Loucy (cell line): ENCODE data around the gene CUX1.

Experiments
- H2AFZ ChIP-seq: fragments of 200-600 bp; sonication (generic); 2 replicates; pipeline ENCODE4 v1.6.0; 2016; ENCODE audit warnings: antibody characterized with exemption, mild to moderate bottlenecking, low read length, moderate library complexity
- H3F3A ChIP-seq: fragments of 200-600 bp; 2 replicates; pipeline ENCODE4 v1.6.0; 2016; ENCODE audit warnings: antibody characterized with exemption, low read depth, mild to moderate bottlenecking
- H3K27me3 ChIP-seq: fragments of 200-600 bp; sonication (generic); 2 replicates; pipeline ENCODE4 v1.6.1; 2014; ENCODE audit warnings: low read length, mild to moderate bottlenecking; ENCODE audit not compliant: insufficient read depth, poor library complexity, severe bottlenecking
- H3K36me3 ChIP-seq: fragments of 200-600 bp; sonication (generic); 2 replicates; pipeline ENCODE4 v1.6.1; 2016; ENCODE audit warnings: low read length; ENCODE audit not compliant: insufficient read depth
- H3K4me1 ChIP-seq: fragments of 200-600 bp; sonication (generic); 2 replicates; pipeline ENCODE4 v1.5.1; 2014; ENCODE audit warnings: low read length, mild to moderate bottlenecking; ENCODE audit not compliant: insufficient read depth, poor library complexity, severe bottlenecking
- H3K4me2 ChIP-seq: fragments of 200-600 bp; sonication (generic); 2 replicates; pipeline ENCODE4 v1.6.0; 2014; ENCODE audit warnings: antibody characterized with exemption, low read length, low read depth, mild to moderate bottlenecking; ENCODE audit not compliant: poor library complexity, severe bottlenecking
- H3K4me3 ChIP-seq: fragments of 200-600 bp; sonication (generic); 2 replicates; pipeline ENCODE4 v1.5.1; 2014; ENCODE audit warnings: low read length, mild to moderate bottlenecking, mixed read lengths; ENCODE audit not compliant: poor library complexity, severe bottlenecking
- H3K79me2 ChIP-seq: fragments of 200-600 bp; sonication (generic); 2 replicates; pipeline ENCODE4 v1.6.1; 2014; ENCODE audit warnings: low read length; ENCODE audit not compliant: insufficient read depth
- H3K9ac ChIP-seq: fragments of 200-600 bp; sonication (generic); 2 replicates; pipeline ENCODE4 v1.6.0; 2014; ENCODE audit warnings: mild to moderate bottlenecking, low read depth, low read length, moderate library complexity; ENCODE audit not compliant: poor library complexity, severe bottlenecking
- H3K9me2 ChIP-seq: fragments of 200-600 bp; sonication (generic); replicated peaks from 2 replicates; pipeline ENCODE4 v1.6.1; 2016; ENCODE audit warnings: low read depth, low read length, mixed read lengths
- H3K9me3 ChIP-seq: fragments of 200-600 bp; sonication (generic); 2 replicates; pipeline ENCODE4 v1.6.1; 2014; ENCODE audit warnings: mild to moderate bottlenecking, antibody characterized with exemption, low read length, low read depth; ENCODE audit not compliant: insufficient read depth
- H4K20me1 ChIP-seq: fragments of 200-600 bp; sonication (generic); 2 replicates; pipeline ENCODE4 v1.6.0; 2014; ENCODE audit warnings: antibody characterized with exemption, low read length, mild to moderate bottlenecking; ENCODE audit not compliant: insufficient read depth, poor library complexity, severe bottlenecking
- EZH2phosphoT487 ChIP-seq: fragments of 200-600 bp; IDR thresholded peaks from 2 replicates; pipeline ENCODE4 v1.6.1; 2018; ENCODE audit warnings: antibody characterized with exemption, mild to moderate bottlenecking, moderate library complexity, borderline replicate concordance
- TF ChIP-seq, protein P1 (sequence below): fragments of 200-600 bp; sonication (generic); conservative IDR thresholded peaks from 2 replicates; pipeline ENCODE4 v1.5.1; 2014; ENCODE audit warnings: mild to moderate bottlenecking, antibody characterized with exemption, low read length

The CUX1 gene

DNA sequence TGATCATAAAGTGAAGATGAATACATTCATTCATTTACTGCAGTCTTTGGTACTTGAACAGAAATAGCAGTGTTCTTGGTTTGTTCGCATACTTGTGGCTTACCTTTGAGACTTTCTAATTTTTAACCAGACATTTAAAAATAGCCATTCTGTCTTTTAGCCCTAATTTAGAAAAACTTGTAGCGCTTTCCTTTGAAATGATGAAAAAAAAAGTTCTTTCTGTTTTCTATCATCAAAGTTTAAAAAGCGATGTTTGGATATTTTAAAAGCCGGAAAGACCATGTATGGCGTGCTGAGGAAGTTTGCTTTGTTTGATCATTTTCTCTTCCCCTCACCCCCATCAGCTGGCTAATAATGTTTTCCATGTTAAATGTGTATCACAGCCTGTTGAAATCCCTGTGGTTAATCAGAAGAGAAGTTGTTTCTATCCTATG is 116.3 kb downstream of the CUX1 start:
- no peak for TF ChIP-seq EZH2phosphoT487
- TF ChIP-seq, protein P1, sequence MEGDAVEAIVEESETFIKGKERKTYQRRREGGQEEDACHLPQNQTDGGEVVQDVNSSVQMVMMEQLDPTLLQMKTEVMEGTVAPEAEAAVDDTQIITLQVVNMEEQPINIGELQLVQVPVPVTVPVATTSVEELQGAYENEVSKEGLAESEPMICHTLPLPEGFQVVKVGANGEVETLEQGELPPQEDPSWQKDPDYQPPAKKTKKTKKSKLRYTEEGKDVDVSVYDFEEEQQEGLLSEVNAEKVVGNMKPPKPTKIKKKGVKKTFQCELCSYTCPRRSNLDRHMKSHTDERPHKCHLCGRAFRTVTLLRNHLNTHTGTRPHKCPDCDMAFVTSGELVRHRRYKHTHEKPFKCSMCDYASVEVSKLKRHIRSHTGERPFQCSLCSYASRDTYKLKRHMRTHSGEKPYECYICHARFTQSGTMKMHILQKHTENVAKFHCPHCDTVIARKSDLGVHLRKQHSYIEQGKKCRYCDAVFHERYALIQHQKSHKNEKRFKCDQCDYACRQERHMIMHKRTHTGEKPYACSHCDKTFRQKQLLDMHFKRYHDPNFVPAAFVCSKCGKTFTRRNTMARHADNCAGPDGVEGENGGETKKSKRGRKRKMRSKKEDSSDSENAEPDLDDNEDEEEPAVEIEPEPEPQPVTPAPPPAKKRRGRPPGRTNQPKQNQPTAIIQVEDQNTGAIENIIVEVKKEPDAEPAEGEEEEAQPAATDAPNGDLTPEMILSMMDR = no peak
- H3K36me3 ChIP-seq = peaks cover 17% of the 10 kb centered on the region; the same call in 1 of the 2 replicates
- H3K4me2 ChIP-seq = no peak overlapping the region
- no peaks in the 10 kb centered on the region for H3K27me3 ChIP-seq
- H3K9ac ChIP-seq = no peak overlapping the region
- H3F3A ChIP-seq = no peaks in the 10 kb centered on the region
- no peaks in the 10 kb centered on the region for H3K9me3 ChIP-seq
- H3K79me2 ChIP-seq = peaks cover 93% of the 10 kb centered on the region
- peaks cover 49% of the 10 kb centered on the region for H4K20me1 ChIP-seq
- H3K4me3 ChIP-seq = no peak overlapping the region
- H2AFZ ChIP-seq = no peak overlapping the region
- no peaks in the 10 kb centered on the region for H3K4me1 ChIP-seq
- H3K9me2 ChIP-seq = no peaks in the 10 kb centered on the region

DNA sequence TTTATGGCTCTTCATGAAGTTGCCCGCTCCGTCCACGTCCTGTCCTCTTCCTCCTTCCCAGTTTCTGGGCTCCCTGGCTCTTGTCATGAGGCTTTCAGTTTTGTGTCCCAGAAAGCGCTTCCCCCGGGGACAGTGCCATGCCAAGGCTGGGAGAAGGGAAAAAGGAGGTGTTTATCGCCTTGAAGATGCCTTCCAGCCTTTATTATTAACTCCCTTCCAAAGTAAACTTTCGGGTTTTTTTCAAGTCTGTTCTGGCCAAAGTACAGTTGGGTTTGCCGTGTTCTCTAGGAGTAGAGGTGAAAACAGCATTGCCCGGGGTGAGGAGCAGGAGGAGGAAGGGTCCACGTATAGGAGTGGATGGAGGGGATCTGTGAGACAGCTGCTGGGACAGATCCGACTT is 117.2 kb downstream of the CUX1 start:
- H3K9me3 ChIP-seq = no peaks in the 10 kb centered on the region
- H4K20me1 ChIP-seq = peaks cover 46% of the 10 kb centered on the region
- H3K36me3 ChIP-seq = peaks cover 14% of the 10 kb centered on the region; the same call in 1 of the 2 replicates
- peaks cover 91% of the 10 kb centered on the region for H3K79me2 ChIP-seq
- H3K4me3 ChIP-seq = no peak overlapping the region
- no peak overlapping the region for H3K9ac ChIP-seq
- H3K27me3 ChIP-seq = no peaks in the 10 kb centered on the region
- TF ChIP-seq, protein P1 = no peak
- no peak for TF ChIP-seq EZH2phosphoT487
- H3K9me2 ChIP-seq = no peaks in the 10 kb centered on the region
- H2AFZ ChIP-seq = no peak overlapping the region
- H3K4me2 ChIP-seq = no peak overlapping the region
- no peaks in the 10 kb centered on the region for H3F3A ChIP-seq
- no peaks in the 10 kb centered on the region for H3K4me1 ChIP-seq

DNA sequence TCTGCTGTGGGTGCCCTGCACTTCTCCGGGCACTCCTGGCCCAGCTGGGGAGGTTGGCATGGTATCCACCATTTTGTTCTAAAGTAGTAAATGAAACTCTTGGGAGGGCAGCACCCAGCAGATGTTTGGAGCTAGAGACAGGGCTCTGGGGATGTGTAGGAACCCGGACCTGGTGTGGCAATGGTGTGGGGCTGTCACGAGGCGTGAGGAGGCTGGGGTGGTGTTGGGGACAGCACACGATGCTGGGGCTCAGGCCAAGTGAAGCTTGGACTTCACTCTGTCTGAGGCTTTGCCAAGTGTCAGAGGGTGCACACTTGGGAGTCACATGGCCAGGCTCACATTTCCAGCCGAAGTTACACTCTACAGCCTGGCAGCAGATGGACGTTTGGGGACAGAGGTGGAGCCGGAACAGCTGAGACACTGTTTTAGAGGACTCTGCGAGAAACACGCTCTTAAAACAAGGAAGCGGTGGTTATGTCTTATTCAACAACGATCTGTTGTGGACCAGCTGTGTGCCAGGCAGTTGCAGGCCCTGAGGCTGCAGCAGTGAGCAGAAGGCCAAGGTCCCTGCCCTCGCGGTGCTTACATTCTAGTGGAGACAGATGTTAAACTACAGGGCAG is 118.2 kb downstream of the CUX1 start:
- Histone ChIP-seq H4K20me1 (peaks cover 45% of the 10 kb centered on the region), H2AFZ (no peak overlapping the region), H3K9me2 (no peaks in the 10 kb centered on the region), H3K79me2 (peaks cover 90% of the 10 kb centered on the region), H3K9me3 (no peaks in the 10 kb centered on the region), H3K4me2 (no peak overlapping the region), H3K9ac (no peak overlapping the region), H3K27me3 (no peaks in the 10 kb centered on the region), H3K4me3 (no peak overlapping the region), H3K4me1 (no peaks in the 10 kb centered on the region), H3F3A (no peaks in the 10 kb centered on the region), H3K36me3 (peaks cover 13% of the 10 kb centered on the region; the same call in 1 of the 2 replicates)
- TF ChIP-seq, protein P1 = no peak
- TF ChIP-seq EZH2phosphoT487 = no peak
